A673 (cell line): ENCODE measurements around the gene CGN. TPM values are rescaled to one million over a fixed set of nuclear protein-coding genes. Genes with fewer than 3 reads are reported as not detected.

ENCODE experiments used
- BruUV-seq: library from RNA; stranded (reverse); fragments of 400-500 nt; replicated peaks from 2 replicates; lab custom pipeline; 2021; lab: Mats Ljungman, UMichigan
- CTCF ChIA-PET: fragments of 300-600 bp; sonication (Branson Sonifier 250); formaldehyde crosslinking; loops from one replicate; lab custom pipeline; 2022; ENCODE audit warnings: antibody characterized with exemption; lab: Charles Lee
- POLR2A ChIA-PET: fragments of 300-600 bp; sonication (Branson Sonifier 250); formaldehyde crosslinking; loops from one replicate; lab custom pipeline; 2022; ENCODE audit warnings: antibody characterized with exemption; ENCODE audit not compliant: low non-redundant PET; lab: Charles Lee
- DNase-seq: peaks from one replicate; pipeline ENCODE4 v3.0.0-alpha.2; 2015; ENCODE audit warnings: low spot score
- H3K27ac ChIP-seq: fragments of 200-600 bp; sonication (generic); 2 replicates; pipeline ENCODE4 v1.5.1; 2016; ENCODE audit warnings: mixed run types, low read depth, mild to moderate bottlenecking, mixed read lengths, antibody characterized with exemption, low read length; ENCODE audit not compliant: poor library complexity, severe bottlenecking
- H3K27me3 ChIP-seq: fragments of 200-600 bp; sonication (generic); replicated peaks from 2 replicates; pipeline ENCODE4 v1.6.1; 2017; ENCODE audit warnings: mixed run types, low read depth, mild to moderate bottlenecking, mixed read lengths, antibody characterized with exemption, low read length; ENCODE audit not compliant: insufficient read depth, poor library complexity
- H3K36me3 ChIP-seq: fragments of 200-600 bp; sonication (generic); 2 replicates; pipeline ENCODE4 v1.6.1; 2016; ENCODE audit warnings: mixed run types, mild to moderate bottlenecking, mixed read lengths, antibody characterized with exemption, low read length; ENCODE audit not compliant: insufficient read depth, poor library complexity, severe bottlenecking
- H3K4me1 ChIP-seq: fragments of 200-600 bp; sonication (generic); 2 replicates; pipeline ENCODE4 v1.6.1; 2017; ENCODE audit warnings: mixed run types, mild to moderate bottlenecking, mixed read lengths, antibody characterized with exemption, low read length; ENCODE audit not compliant: insufficient read depth, poor library complexity, severe bottlenecking
- H3K4me3 ChIP-seq: fragments of 200-600 bp; sonication (generic); 2 replicates; pipeline ENCODE4 v1.5.1; 2016; ENCODE audit warnings: low read depth, mixed run types, mild to moderate bottlenecking, mixed read lengths, low read length; ENCODE audit not compliant: poor library complexity, severe bottlenecking
- H3K9me3 ChIP-seq: fragments of 200-600 bp; sonication (generic); 2 replicates; pipeline ENCODE4 v1.6.1; 2016; ENCODE audit warnings: mixed run types, low read depth, mild to moderate bottlenecking, mixed read lengths, antibody characterized with exemption, low read length; ENCODE audit not compliant: poor library complexity, severe bottlenecking
- EZH2 ChIP-seq: fragments of 200-600 bp; sonication (generic); IDR thresholded peaks from 2 replicates; pipeline ENCODE4 v1.6.1; 2017; ENCODE audit warnings: borderline replicate concordance, low read depth, mild to moderate bottlenecking, mixed read lengths, antibody characterized with exemption, low read length; ENCODE audit not compliant: poor library complexity, severe bottlenecking
- intact Hi-C: fragments of 100-400 bp; cut with micrococcal nuclease; formaldehyde crosslinking; loops from one replicate; pipeline ENCODE4 v1.10.0; 2022; ENCODE audit not compliant: unreplicated experiment
- total RNA-seq: library from RNA; stranded (reverse); gene quantifications from 2 replicates; pipeline ENCODE4 v1.2.3, GENCODE V29; 2021
- TF ChIP-seq, protein P1 (sequence below): fragments of 300-800, 200-600 bp; sonication (generic); conservative IDR thresholded peaks from 2 replicates; pipeline ENCODE4 v1.5.1; 2017; ENCODE audit warnings: low read depth, mild to moderate bottlenecking, antibody characterized with exemption, low read length, moderate library complexity, mixed read lengths

The CGN gene
- total RNA-seq, 1 experiment from 2014 or later, result 2.6 TPM

DNA sequence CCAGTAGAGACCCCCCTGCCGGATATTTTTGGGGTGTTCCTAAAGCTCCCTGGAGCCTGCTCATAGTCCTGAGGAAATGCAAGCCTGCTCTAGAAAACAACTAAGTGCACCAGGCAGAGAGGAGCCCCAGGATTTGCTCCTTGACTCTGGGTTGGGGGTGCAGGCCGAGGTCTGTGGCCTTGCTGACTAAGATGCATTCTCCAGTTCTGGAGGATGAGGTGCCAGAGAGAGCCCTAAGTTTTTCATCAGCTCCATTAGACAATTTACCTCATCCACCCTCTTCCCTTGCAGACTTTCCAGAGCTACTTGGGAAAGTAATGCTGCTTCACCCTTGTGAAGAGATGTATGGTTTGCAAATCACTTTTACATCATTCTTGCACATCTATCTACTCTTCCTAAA lies 38.0 kb downstream of the CGN start:
- H3K4me1 ChIP-seq, result peaks cover 3% of the 10 kb centered on the region
- no TSS peak for BruUV-seq
- no peaks in the 10 kb centered on the region for H3K9me3 ChIP-seq
- H3K27me3 ChIP-seq, result no peaks in the 10 kb centered on the region
- no peak for TF ChIP-seq EZH2
- TF ChIP-seq, protein P1, sequence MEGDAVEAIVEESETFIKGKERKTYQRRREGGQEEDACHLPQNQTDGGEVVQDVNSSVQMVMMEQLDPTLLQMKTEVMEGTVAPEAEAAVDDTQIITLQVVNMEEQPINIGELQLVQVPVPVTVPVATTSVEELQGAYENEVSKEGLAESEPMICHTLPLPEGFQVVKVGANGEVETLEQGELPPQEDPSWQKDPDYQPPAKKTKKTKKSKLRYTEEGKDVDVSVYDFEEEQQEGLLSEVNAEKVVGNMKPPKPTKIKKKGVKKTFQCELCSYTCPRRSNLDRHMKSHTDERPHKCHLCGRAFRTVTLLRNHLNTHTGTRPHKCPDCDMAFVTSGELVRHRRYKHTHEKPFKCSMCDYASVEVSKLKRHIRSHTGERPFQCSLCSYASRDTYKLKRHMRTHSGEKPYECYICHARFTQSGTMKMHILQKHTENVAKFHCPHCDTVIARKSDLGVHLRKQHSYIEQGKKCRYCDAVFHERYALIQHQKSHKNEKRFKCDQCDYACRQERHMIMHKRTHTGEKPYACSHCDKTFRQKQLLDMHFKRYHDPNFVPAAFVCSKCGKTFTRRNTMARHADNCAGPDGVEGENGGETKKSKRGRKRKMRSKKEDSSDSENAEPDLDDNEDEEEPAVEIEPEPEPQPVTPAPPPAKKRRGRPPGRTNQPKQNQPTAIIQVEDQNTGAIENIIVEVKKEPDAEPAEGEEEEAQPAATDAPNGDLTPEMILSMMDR, result no peak
- intact Hi-C loops, result no loop called here
- POLR2A ChIA-PET, result no interaction called here
- H3K27ac ChIP-seq, result no peak overlapping the region
- CTCF ChIA-PET, result no interaction called here
- H3K4me3 ChIP-seq, result no peak overlapping the region
- H3K36me3 ChIP-seq, result no peaks in the 10 kb centered on the region
- no peak for DNase-seq

DNA sequence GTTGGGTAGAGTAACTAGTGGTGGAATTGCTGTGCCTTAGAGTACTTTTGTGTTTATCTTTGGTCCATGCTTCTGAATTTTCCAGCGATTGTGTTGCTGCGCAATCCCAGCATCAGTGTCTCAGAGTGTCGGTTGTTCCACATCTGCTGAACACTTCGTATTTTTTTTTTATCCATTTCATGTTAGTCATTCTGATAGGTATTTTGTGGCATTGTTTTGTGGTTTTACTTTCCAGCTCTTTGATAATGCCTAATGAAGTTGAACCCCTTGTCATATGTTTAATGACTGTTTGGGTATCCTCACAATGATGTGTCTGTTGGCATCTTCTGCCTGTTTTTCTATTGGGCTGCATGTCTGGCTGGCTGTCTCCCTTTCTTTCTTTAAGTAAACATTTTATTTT lies 42.5 kb downstream of the CGN start:
- TF ChIP-seq EZH2, result no peak
- TF ChIP-seq, protein P1, result no peak
- intact Hi-C loops, result no loop called here
- H3K36me3 ChIP-seq, result no peaks in the 10 kb centered on the region
- H3K4me1 ChIP-seq, result no peaks in the 10 kb centered on the region
- H3K9me3 ChIP-seq, result no peaks in the 10 kb centered on the region
- ChIA-PET POLR2A (no interaction called here), CTCF (no interaction called here)
- no TSS peak for BruUV-seq
- H3K27me3 ChIP-seq, result no peaks in the 10 kb centered on the region
- no peak overlapping the region for H3K27ac ChIP-seq
- no peak for DNase-seq
- no peak overlapping the region for H3K4me3 ChIP-seq

DNA sequence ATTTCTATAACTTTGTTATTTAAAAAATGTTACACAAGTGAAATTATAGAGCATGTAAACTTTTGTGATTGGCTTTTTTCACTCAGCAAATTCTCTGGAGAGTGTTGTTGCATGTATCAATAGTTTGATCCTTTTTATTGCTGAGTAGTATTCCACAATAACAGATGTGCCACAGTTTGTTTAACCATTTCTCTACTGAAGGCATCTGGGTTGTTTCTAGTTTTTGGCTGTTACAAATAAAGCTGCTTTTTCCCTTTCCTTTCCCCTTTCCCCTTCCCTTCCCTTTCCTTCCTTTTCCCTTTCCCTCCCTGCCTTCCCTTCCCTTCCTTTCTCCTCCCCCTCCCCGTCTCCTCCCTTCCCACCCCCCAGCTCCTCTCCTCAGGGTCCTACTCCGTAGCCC lies 44.9 kb downstream of the CGN start:
- TF ChIP-seq, protein P1, result no peak
- no peak for TF ChIP-seq EZH2
- Histone ChIP-seq H3K27ac (no peak overlapping the region), H3K9me3 (no peaks in the 10 kb centered on the region), H3K36me3 (no peaks in the 10 kb centered on the region), H3K4me1 (no peaks in the 10 kb centered on the region), H3K4me3 (no peak overlapping the region), H3K27me3 (no peaks in the 10 kb centered on the region)
- DNase-seq, result no peak
- intact Hi-C loops, result no loop called here
- POLR2A ChIA-PET, result no interaction called here
- CTCF ChIA-PET, result no interaction called here
- no TSS peak for BruUV-seq
